Measurements from ENCODE around the gene TBX21.
"Not testable (repeated sequence)": the region's sequence is repeated elsewhere in the genome, so short reads cannot be mapped to it uniquely, and the experiment has no call there.

Gene TBX21

GRCh38 chr17:47773649-47774048, 40.6 kb downstream of the TBX21 start:
- H3K27ac ChIP-seq (replicated peaks; ENCODE audit: low read length); H4K91ac ChIP-seq (ENCODE audit: low read depth, low read length, poor library complexity); H2BK120ac ChIP-seq (ENCODE audit: low read depth, low read length); H2AK5ac ChIP-seq (ENCODE audit: low read depth, low read length); H2BK5ac ChIP-seq (ENCODE audit: low read length); H2AFZ ChIP-seq (ENCODE audit: low read length); H3K4ac ChIP-seq (ENCODE audit: low read length); H3K18ac ChIP-seq (ENCODE audit: low read length); H3K4me1 ChIP-seq (ENCODE audit: control insufficient read depth in 2 of 2, insufficient read depth in 1 of 2, low read depth in 1 of 2, low read length in 2 of 2); H4K8ac ChIP-seq (ENCODE audit: low read depth, low read length); H2BK15ac ChIP-seq (ENCODE audit: low read length); H3K4me3 ChIP-seq (ENCODE audit: low read length in 2 of 2); H3K4me2 ChIP-seq (ENCODE audit: insufficient read depth, low read length, poor library complexity, severe bottlenecking); H3K36me3 ChIP-seq (replicated peaks in 1 of 2; ENCODE audit: control insufficient read depth in 2 of 2, insufficient read depth in 2 of 2, low read length in 2 of 2); DNase-seq (ENCODE audit: low spot score); H3K23ac ChIP-seq (ENCODE audit: low read depth, low read length, poor library complexity); H3K14ac ChIP-seq (ENCODE audit: low read length); H3K9me3 ChIP-seq (replicated peaks in 1 of 2; ENCODE audit: control insufficient read depth in 2 of 2, insufficient read depth in 1 of 2, low read depth in 1 of 2, low read length in 2 of 2); H3K79me1 ChIP-seq (ENCODE audit: low read depth, low read length); H3K9ac ChIP-seq (ENCODE audit: low read depth, low read length, poor library complexity); H2BK12ac ChIP-seq (ENCODE audit: low read length): not testable (repeated sequence)
- H3K27me3 ChIP-seq (ENCODE audit: control insufficient read depth in 3 of 3, insufficient read depth in 3 of 3, low read depth in 1 of 3, low read length in 3 of 3), result peaks cover 0 to 21% (median 4%) of the 10 kb centered on the region in 3 experiments
- no CpG with 5 or more reads among the region's 9 CpGs for WGBS, 2 donors (ENCODE audit: extremely low coverage in 2 of 2, insufficient read length in 2 of 2, insufficient replicate concordance in 1 of 2)

GRCh38 chr17:47774331-47774730, 41.3 kb downstream of the TBX21 start:
- Histone ChIP-seq H2AK5ac (ENCODE audit: low read depth, low read length) (no peak overlapping the region), H3K23ac (ENCODE audit: low read depth, low read length, poor library complexity) (no peak overlapping the region), H3K14ac (ENCODE audit: low read length) (no peak overlapping the region), H3K27me3 (ENCODE audit: control insufficient read depth in 3 of 3, insufficient read depth in 3 of 3, low read depth in 1 of 3, low read length in 3 of 3) (peaks cover 0 to 19% (median 4%) of the 10 kb centered on the region in 3 experiments), H3K4me3 (ENCODE audit: low read length in 2 of 2) (no peak overlapping the region), H3K9me3 (replicated peaks in 1 of 2; ENCODE audit: control insufficient read depth in 2 of 2, insufficient read depth in 1 of 2, low read depth in 1 of 2, low read length in 2 of 2) (peaks cover 0 to 2% of the 10 kb centered on the region in 2 donors), H2BK120ac (ENCODE audit: low read depth, low read length) (no peak overlapping the region), H3K18ac (ENCODE audit: low read length) (no peak overlapping the region), H2BK5ac (ENCODE audit: low read length) (no peak overlapping the region), H2AFZ (ENCODE audit: low read length) (no peak overlapping the region), H2BK12ac (ENCODE audit: low read length) (no peak overlapping the region), H3K27ac (replicated peaks; ENCODE audit: low read length) (no peak overlapping the region), H3K9ac (ENCODE audit: low read depth, low read length, poor library complexity) (no peak overlapping the region), H3K4me2 (ENCODE audit: insufficient read depth, low read length, poor library complexity, severe bottlenecking) (no peak overlapping the region), H2BK15ac (ENCODE audit: low read length) (no peak overlapping the region), H3K4me1 (ENCODE audit: control insufficient read depth in 2 of 2, insufficient read depth in 1 of 2, low read depth in 1 of 2, low read length in 2 of 2) (no peaks in the 10 kb centered on the region), H3K79me1 (ENCODE audit: low read depth, low read length) (no peaks in the 10 kb centered on the region), H4K91ac (ENCODE audit: low read depth, low read length, poor library complexity) (no peak overlapping the region), H4K8ac (ENCODE audit: low read depth, low read length) (no peak overlapping the region), H3K36me3 (replicated peaks in 1 of 2; ENCODE audit: control insufficient read depth in 2 of 2, insufficient read depth in 2 of 2, low read length in 2 of 2) (no peaks in the 10 kb centered on the region), H3K4ac (ENCODE audit: low read length) (no peak overlapping the region)
- WGBS, 2 donors (ENCODE audit: extremely low coverage in 2 of 2, insufficient read length in 2 of 2, insufficient replicate concordance in 1 of 2), result no CpG with 5 or more reads among the region's 4 CpGs
- DNase-seq (ENCODE audit: low spot score), result no peak

- DNase-seq (ENCODE audit: low spot score), result no peak
- Histone ChIP-seq H2BK15ac (ENCODE audit: low read length) (no peak overlapping the region), H2BK12ac (ENCODE audit: low read length) (no peak overlapping the region), H3K4me3 (ENCODE audit: low read length in 2 of 2) (no peak overlapping the region), H3K4me2 (ENCODE audit: insufficient read depth, low read length, poor library complexity, severe bottlenecking) (no peak overlapping the region), H4K91ac (ENCODE audit: low read depth, low read length, poor library complexity) (no peak overlapping the region), H3K36me3 (replicated peaks in 1 of 2; ENCODE audit: control insufficient read depth in 2 of 2, insufficient read depth in 2 of 2, low read length in 2 of 2) (no peaks in the 10 kb centered on the region), H3K9ac (ENCODE audit: low read depth, low read length, poor library complexity) (no peak overlapping the region), H3K27me3 (ENCODE audit: control insufficient read depth in 3 of 3, insufficient read depth in 3 of 3, low read depth in 1 of 3, low read length in 3 of 3) (peaks cover 0 to 21% (median 4%) of the 10 kb centered on the region in 3 experiments), H3K23ac (ENCODE audit: low read depth, low read length, poor library complexity) (no peak overlapping the region), H3K4me1 (ENCODE audit: control insufficient read depth in 2 of 2, insufficient read depth in 1 of 2, low read depth in 1 of 2, low read length in 2 of 2) (no peaks in the 10 kb centered on the region), H3K27ac (replicated peaks; ENCODE audit: low read length) (no peak overlapping the region), H3K4ac (ENCODE audit: low read length) (no peak overlapping the region), H2BK5ac (ENCODE audit: low read length) (no peak overlapping the region), H2BK120ac (ENCODE audit: low read depth, low read length) (no peak overlapping the region), H3K9me3 (replicated peaks in 1 of 2; ENCODE audit: control insufficient read depth in 2 of 2, insufficient read depth in 1 of 2, low read depth in 1 of 2, low read length in 2 of 2) (peaks cover 0 to 2% of the 10 kb centered on the region in 2 donors), H3K79me1 (ENCODE audit: low read depth, low read length) (no peaks in the 10 kb centered on the region), H3K14ac (ENCODE audit: low read length) (no peak overlapping the region), H4K8ac (ENCODE audit: low read depth, low read length) (no peak overlapping the region), H2AK5ac (ENCODE audit: low read depth, low read length) (no peak overlapping the region), H3K18ac (ENCODE audit: low read length) (no peak overlapping the region), H2AFZ (ENCODE audit: low read length) (no peak overlapping the region)
- WGBS, 2 donors (ENCODE audit: extremely low coverage in 2 of 2, insufficient read length in 2 of 2, insufficient replicate concordance in 1 of 2), result no CpG with 5 or more reads among the region's 1 CpG
Measured at GRCh38 chr17:47774987-47775580, 42.0 kb downstream of the TBX21 start.

GRCh38 chr17:47776330-47777197, 43.5 kb downstream of the TBX21 start:
- Histone ChIP-seq H3K4me2 (ENCODE audit: insufficient read depth, low read length, poor library complexity, severe bottlenecking) (no peak overlapping the region), H3K14ac (ENCODE audit: low read length) (no peak overlapping the region), H3K9me3 (replicated peaks in 1 of 2; ENCODE audit: control insufficient read depth in 2 of 2, insufficient read depth in 1 of 2, low read depth in 1 of 2, low read length in 2 of 2) (peaks cover 0 to 2% of the 10 kb centered on the region in 2 donors), H3K18ac (ENCODE audit: low read length) (no peak overlapping the region), H2AFZ (ENCODE audit: low read length) (no peak overlapping the region), H4K8ac (ENCODE audit: low read depth, low read length) (no peak overlapping the region), H3K36me3 (replicated peaks in 1 of 2; ENCODE audit: control insufficient read depth in 2 of 2, insufficient read depth in 2 of 2, low read length in 2 of 2) (no peaks in the 10 kb centered on the region), H3K27me3 (ENCODE audit: control insufficient read depth in 3 of 3, insufficient read depth in 3 of 3, low read depth in 1 of 3, low read length in 3 of 3) (peaks cover 0 to 34% (median 4%) of the 10 kb centered on the region in 3 experiments), H2BK120ac (ENCODE audit: low read depth, low read length) (no peak overlapping the region), H2AK5ac (ENCODE audit: low read depth, low read length) (no peak overlapping the region), H3K4ac (ENCODE audit: low read length) (no peak overlapping the region), H2BK12ac (ENCODE audit: low read length) (no peak overlapping the region), H3K79me1 (ENCODE audit: low read depth, low read length) (no peaks in the 10 kb centered on the region), H3K27ac (replicated peaks; ENCODE audit: low read length) (no peak overlapping the region), H3K23ac (ENCODE audit: low read depth, low read length, poor library complexity) (no peak overlapping the region), H4K91ac (ENCODE audit: low read depth, low read length, poor library complexity) (no peak overlapping the region), H2BK15ac (ENCODE audit: low read length) (no peak overlapping the region), H3K4me1 (ENCODE audit: control insufficient read depth in 2 of 2, insufficient read depth in 1 of 2, low read depth in 1 of 2, low read length in 2 of 2) (no peaks in the 10 kb centered on the region), H2BK5ac (ENCODE audit: low read length) (no peak overlapping the region), H3K4me3 (ENCODE audit: low read length in 2 of 2) (no peak overlapping the region), H3K9ac (ENCODE audit: low read depth, low read length, poor library complexity) (no peak overlapping the region)
- DNase-seq (ENCODE audit: low spot score), result no peak
- WGBS, 2 donors (ENCODE audit: extremely low coverage in 2 of 2, insufficient read length in 2 of 2, insufficient replicate concordance in 1 of 2), result no CpG with 5 or more reads among the region's 14 CpGs

Measured in neuronal stem cell (in vitro differentiated cells).